Nephron (organoid): ENCODE data around the gene RERG.

Experiments used
- H3K27ac Mint-ChIP-seq, 3 experiments: 2 replicates each; pipeline ENCODE4 v1.8.0; 2020; ENCODE audit warnings: mixed read lengths in 3 of 3, mild to moderate bottlenecking in 2 of 3, moderate library complexity in 1 of 3
- H3K27me3 Mint-ChIP-seq: 2 replicates; pipeline ENCODE4 v1.8.0; 2021; ENCODE audit warnings: low read depth, mild to moderate bottlenecking, moderate library complexity, mixed read lengths
- H3K36me3 Mint-ChIP-seq: 2 replicates; pipeline ENCODE4 v1.8.0; 2020; ENCODE audit warnings: low read depth, mixed read lengths
- H3K4me1 Mint-ChIP-seq: 2 replicates; pipeline ENCODE4 v1.8.0; 2020; ENCODE audit warnings: mixed read lengths
- H3K4me3 Mint-ChIP-seq, 3 experiments: 2 replicates each; pipeline ENCODE4 v1.8.0; 2020; ENCODE audit warnings: mild to moderate bottlenecking in 3 of 3, mixed read lengths in 3 of 3, moderate library complexity in 2 of 3
- H3K9me3 Mint-ChIP-seq: 2 replicates; pipeline ENCODE4 v1.8.0; 2020; ENCODE audit warnings: mixed read lengths
- TF ChIP-seq, protein P1 (sequence below), 3 experiments: fragments of 200-600 bp; sonication (generic); IDR thresholded peaks; one replicate each; pipeline ENCODE4 v1.5.0; 2021; ENCODE audit warnings: antibody characterized with exemption in 3 of 3; ENCODE audit not compliant: unreplicated experiment in 3 of 3

RERG gene

DNA sequence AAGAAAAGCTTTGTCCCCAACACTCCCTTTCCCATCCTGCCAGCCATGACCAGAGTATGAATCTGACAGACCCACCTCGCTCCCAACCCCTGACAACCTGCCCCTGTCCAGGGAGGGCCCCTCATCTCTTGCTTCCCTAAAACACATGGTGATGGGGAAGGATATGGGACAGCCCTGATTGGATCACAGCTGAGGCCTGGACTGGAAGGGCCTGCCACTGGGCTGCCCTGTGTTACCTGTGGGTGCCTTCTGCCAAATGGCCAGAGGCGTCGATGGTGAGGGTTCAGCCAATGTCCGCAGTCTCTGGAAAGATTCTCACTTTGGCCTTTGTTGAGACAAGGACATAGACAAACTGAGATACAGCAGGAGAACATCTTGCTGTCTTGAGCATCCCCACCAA lies 13.3 kb upstream of the RERG start:
- Mint-ChIP-seq H3K27ac (no peak overlapping the region), H3K27me3 (peaks cover 5% of the 10 kb centered on the region), H3K36me3 (no peaks in the 10 kb centered on the region), H3K9me3 (peaks cover 3% of the 10 kb centered on the region), H3K4me3 (no peak overlapping the region), H3K4me1 (no peaks in the 10 kb centered on the region)
- TF ChIP-seq, protein P1, sequence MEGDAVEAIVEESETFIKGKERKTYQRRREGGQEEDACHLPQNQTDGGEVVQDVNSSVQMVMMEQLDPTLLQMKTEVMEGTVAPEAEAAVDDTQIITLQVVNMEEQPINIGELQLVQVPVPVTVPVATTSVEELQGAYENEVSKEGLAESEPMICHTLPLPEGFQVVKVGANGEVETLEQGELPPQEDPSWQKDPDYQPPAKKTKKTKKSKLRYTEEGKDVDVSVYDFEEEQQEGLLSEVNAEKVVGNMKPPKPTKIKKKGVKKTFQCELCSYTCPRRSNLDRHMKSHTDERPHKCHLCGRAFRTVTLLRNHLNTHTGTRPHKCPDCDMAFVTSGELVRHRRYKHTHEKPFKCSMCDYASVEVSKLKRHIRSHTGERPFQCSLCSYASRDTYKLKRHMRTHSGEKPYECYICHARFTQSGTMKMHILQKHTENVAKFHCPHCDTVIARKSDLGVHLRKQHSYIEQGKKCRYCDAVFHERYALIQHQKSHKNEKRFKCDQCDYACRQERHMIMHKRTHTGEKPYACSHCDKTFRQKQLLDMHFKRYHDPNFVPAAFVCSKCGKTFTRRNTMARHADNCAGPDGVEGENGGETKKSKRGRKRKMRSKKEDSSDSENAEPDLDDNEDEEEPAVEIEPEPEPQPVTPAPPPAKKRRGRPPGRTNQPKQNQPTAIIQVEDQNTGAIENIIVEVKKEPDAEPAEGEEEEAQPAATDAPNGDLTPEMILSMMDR (IDR thresholded peaks at IDR 0.05; ENCODE audit: unreplicated experiment in 3 of 3) = no peak

DNA sequence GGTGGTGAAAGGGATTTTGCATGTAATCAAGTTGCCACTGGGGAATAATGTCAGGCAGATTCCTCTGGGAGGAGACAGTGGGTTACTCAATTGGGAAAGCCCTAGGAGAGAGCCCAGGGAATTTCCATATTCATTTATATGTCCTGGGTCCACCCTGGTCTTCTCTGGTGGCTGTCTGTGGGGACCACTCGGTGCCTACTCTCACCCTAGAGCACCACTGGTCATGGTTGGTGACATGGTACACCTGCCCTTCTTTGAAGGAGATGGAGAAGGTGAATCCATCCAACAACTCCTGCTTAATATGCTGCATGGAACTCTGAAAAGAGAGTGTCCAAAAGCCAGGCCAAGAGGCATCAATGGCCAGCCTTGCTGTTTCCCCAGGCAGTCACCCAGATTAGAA lies 12.8 kb upstream of the RERG start:
- H3K27ac Mint-ChIP-seq = no peak overlapping the region
- no peaks in the 10 kb centered on the region for H3K36me3 Mint-ChIP-seq
- H3K27me3 Mint-ChIP-seq = peaks cover 5% of the 10 kb centered on the region
- H3K4me1 Mint-ChIP-seq = no peaks in the 10 kb centered on the region
- peaks cover 3% of the 10 kb centered on the region for H3K9me3 Mint-ChIP-seq
- H3K4me3 Mint-ChIP-seq = no peak overlapping the region
- TF ChIP-seq, protein P1 (IDR thresholded peaks at IDR 0.05; ENCODE audit: unreplicated experiment in 3 of 3) = no peak

DNA sequence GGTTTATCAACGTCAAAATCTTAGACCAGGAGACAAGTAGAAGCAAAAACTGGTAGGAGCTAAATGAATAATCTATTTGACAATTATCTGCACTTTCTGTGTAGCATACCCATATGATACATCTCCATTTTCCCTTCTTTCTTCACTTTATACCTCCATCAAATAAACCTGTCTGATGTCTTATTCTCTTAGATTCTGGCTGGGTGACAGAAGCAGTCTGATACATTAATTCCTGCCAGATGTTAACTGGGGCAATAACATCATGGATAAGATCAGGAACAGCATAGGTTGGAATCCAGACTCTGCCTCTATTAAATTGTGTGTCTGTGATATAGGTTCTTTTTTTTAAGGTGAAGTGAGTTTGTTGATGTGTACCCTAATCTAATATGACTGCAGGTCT lies 11.7 kb upstream of the RERG start:
- H3K4me3 Mint-ChIP-seq = no peak overlapping the region
- H3K4me1 Mint-ChIP-seq = no peaks in the 10 kb centered on the region
- H3K27ac Mint-ChIP-seq = no peak overlapping the region
- no peaks in the 10 kb centered on the region for H3K36me3 Mint-ChIP-seq
- peaks cover 3% of the 10 kb centered on the region for H3K9me3 Mint-ChIP-seq
- TF ChIP-seq, protein P1 (IDR thresholded peaks at IDR 0.05; ENCODE audit: unreplicated experiment in 3 of 3) = no peak
- H3K27me3 Mint-ChIP-seq = peaks cover 5% of the 10 kb centered on the region

DNA sequence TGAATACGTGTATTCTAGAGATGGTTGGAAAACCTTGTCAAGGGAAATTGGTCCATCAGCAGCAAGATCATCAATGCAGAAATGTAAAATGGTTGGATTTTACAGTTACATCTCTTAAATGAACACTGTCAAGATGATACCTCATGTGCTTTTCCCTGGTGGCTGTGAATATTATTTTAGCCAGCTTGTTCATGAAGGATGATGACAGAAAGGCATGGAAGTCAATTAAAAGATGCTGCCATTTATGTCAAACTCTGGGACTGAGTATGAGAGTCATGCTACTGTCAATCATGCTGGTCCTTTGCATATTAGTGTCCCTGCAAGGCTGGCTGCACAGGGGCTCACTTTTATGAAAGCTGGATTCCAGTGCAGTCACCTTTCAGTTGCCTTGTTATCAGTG lies 10.3 kb upstream of the RERG start:
- TF ChIP-seq, protein P1 (IDR thresholded peaks at IDR 0.05; ENCODE audit: unreplicated experiment in 3 of 3) = no peak
- Mint-ChIP-seq H3K36me3 (no peaks in the 10 kb centered on the region), H3K4me3 (no peak overlapping the region), H3K4me1 (no peaks in the 10 kb centered on the region), H3K9me3 (peaks cover 3% of the 10 kb centered on the region), H3K27me3 (peaks cover 5% of the 10 kb centered on the region), H3K27ac (no peak overlapping the region)

DNA sequence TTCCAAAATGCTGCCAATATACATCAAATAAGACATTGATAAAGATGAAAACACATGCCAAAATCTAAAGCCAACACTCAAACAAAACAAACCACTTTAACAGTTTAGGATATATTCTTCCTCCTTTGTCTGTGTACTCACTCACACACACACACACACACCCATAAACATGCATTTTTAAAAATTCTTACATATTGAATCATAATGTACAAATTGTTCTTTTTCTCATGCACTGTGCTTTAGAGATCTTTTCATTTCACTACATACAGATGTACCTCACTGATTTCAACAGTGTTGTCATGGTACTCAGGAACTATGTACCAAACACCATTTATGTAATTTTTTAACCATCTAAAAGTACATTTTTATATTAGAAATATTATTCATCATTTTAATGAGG lies 9.5 kb upstream of the RERG start:
- H3K4me1 Mint-ChIP-seq = no peaks in the 10 kb centered on the region
- H3K27me3 Mint-ChIP-seq = peaks cover 5% of the 10 kb centered on the region
- no peaks in the 10 kb centered on the region for H3K36me3 Mint-ChIP-seq
- H3K4me3 Mint-ChIP-seq = no peak overlapping the region
- H3K9me3 Mint-ChIP-seq = peaks cover 1% of the 10 kb centered on the region
- TF ChIP-seq, protein P1 (IDR thresholded peaks at IDR 0.05; ENCODE audit: unreplicated experiment in 3 of 3) = no peak
- no peak overlapping the region for H3K27ac Mint-ChIP-seq

DNA sequence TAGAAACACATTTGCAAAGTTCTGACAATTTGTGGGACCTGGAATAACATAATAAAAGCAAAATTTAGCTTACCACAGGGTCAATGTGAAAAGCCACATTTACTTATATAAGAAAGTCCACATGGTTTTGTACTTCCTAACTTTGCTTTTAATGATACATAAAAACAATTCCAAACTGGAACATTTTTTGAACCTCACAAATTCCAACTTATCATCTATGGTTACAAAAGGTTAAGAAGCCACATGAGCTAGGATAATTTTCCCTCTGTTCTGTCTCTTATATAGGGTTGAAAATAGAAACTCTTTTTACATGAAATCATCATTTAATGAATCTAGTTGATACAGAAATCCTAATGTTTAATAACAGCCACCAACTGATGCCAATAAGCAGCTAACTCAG lies 8.9 kb upstream of the RERG start:
- H3K4me1 Mint-ChIP-seq = no peaks in the 10 kb centered on the region
- peaks cover 6% of the 10 kb centered on the region for H3K27me3 Mint-ChIP-seq
- no peak overlapping the region for H3K27ac Mint-ChIP-seq
- no peak overlapping the region for H3K4me3 Mint-ChIP-seq
- TF ChIP-seq, protein P1 (IDR thresholded peaks at IDR 0.05; ENCODE audit: unreplicated experiment in 3 of 3) = no peak
- no peaks in the 10 kb centered on the region for H3K36me3 Mint-ChIP-seq
- no peaks in the 10 kb centered on the region for H3K9me3 Mint-ChIP-seq
